NCI-H2107 (cell line): ENCODE data around the gene C2orf76.
"Not testable (repeated sequence)": the region's sequence is repeated elsewhere in the genome, so short reads cannot be mapped to it uniquely, and the experiment has no call there.

ENCODE experiments used
- DNase-seq: peaks from one replicate; lab custom pipeline; 2025; lab: John Stamatoyannopoulos, UW

The C2orf76 gene

DNA sequence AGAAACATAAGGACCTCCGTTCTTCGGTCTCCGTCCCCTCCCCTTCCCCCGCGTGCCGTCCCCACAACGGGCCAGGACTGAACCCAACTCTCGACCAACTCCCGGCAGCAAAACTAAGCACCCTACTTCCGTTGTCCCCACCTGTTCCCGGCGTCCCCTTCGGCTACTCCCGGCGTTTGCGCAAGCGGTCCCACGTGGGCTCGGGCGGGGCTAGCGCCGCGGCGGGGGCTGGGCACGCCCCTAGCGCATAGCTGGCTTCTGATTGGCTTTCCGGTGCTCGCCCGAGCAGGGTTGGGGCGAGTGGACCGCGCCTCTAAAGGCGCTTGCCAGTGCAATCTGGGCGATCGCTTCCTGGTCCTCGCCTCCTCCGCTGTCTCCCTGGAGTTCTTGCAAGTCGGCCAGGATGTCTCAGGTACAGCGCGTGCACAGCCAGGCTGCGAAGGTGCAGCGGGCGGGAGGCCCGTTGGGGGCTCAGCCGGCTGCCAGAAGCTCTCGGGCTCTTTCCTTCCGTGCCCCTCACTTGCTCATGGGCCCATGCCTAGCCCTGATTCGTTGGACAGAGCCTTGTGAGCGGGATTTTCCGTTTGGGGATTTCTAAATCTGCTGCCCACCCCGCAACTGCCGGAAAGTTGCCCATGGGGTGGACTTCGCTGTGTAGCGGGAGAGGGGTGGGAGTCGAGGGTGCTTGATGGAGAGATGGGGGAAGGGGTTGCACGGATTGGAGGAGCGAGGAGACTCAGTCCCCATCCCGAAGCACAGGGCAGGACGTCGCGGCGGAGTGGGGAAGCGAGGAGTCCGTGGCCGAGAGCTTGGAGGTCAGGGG is at the start of gene C2orf76, which contains the start of gene DBI:
TSS of gene C2orf76 (minus strand) at position 186 of the 823 bp plus-strand sequence. CDS start 26,875 bp downstream, outside the sequence.
TSS of gene DBI (plus strand) at position 329 of the 823 bp plus-strand sequence. CDS start at position 404, 75 bp downstream.
- DNase-seq: peak; percentile 81

DNA sequence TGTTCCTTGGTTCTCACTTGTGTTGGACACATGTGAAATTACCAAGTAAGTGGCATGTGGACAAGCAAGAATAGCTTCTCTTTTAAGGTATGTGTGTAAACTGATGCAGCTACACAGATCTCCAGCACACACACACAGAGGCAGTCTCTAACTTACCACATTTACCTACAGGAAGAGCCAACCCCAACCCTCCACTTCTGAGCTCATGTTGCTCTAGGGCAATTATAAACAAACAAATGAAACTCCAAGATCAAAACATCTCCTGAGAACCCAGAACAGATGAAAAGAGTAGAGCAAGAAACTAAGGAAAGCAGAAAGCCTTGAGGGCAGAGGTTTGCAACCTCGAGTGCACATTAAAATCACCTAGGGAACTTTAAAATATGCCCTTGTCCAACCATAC is 49.0 kb upstream of the C2orf76 start:
- DNase-seq: no peak

DNA sequence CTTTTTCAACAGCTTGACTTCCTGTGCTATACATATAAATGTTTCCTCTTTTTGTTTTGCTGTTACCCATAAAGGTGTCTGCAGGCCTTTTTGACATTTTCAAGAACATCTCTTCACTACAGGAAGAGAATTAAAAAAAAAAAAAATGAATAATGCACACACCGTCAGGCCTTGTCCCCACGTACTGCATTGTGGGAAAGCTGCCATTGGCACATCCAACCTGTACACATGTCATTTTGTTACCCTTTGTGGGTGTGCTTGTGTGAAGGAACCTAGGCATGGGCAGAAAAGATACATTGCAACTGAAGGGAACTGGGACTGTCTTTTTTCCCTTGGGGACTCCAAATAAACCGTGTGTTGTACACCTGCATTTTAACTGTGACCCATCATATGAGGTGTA is 48.3 kb upstream of the C2orf76 start:
- no peak for DNase-seq

- DNase-seq: no peak
Observed at GRCh38 chr2:119409506-119409905, 42.9 kb upstream of the C2orf76 start.

DNA sequence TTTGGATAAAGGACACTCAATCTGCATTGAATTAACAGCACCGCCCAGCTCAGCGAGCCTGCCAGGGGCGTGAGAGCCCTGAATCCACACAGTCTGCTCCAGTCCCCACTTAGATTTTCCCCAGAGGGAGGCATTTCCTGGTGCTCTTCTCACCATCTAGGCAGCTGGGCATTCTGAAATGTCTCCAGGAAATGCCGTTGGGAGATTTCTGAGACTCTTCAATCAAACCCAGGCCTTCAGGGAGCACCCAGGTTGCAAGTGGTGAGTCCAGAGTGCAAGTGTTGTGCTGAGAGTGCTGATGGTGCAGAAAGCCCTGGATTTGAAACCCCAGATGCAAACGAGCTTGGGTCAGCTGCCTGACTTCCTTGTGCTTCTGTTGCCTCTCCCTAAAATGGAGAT is 41.6 kb upstream of the C2orf76 start:
- DNase-seq: no peak

DNA sequence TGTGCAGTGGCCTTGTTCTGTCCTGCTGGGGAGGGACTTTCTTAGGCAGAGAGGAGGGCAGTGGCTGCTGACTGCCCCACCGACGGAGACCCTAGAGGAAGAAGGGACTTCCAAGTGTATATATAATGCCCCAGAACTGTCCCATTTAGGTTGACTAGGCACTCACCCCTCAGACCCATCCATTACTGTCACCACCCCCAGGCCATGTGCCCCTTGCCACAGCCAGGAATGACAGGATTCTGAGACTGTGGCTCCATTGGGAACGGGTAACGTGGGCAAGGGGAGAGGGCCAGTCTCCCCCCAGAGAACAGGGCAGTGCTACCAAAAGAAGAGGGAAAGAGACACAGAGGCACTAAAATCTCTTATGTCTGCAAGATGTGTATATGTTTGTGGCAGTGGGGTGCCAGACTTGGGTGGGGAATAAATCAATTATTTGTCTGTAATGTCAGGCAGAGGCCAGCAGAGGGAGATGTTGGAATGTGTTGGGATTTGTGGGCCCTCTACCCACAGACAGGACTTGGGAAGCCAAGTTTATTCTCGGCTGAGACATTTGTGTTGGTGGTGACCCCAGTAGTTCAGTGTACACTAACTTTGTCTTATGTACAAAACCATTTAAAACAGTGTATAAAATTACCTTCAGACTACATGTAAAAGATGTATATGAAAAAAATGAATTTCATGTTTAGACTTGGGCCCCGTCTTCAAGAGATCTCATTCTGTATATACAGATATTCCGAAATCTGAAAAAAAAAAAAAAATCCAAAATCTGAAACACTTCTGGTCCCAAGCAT is 41.0 kb upstream of the C2orf76 start:
- no peak for DNase-seq

GRCh38 chr2:119405151-119405550 is 38.5 kb upstream of the C2orf76 start:
- no peak for DNase-seq

GRCh38 chr2:119403618-119404017 is 37.0 kb upstream of the C2orf76 start:
- DNase-seq: not testable (repeated sequence)

DNA sequence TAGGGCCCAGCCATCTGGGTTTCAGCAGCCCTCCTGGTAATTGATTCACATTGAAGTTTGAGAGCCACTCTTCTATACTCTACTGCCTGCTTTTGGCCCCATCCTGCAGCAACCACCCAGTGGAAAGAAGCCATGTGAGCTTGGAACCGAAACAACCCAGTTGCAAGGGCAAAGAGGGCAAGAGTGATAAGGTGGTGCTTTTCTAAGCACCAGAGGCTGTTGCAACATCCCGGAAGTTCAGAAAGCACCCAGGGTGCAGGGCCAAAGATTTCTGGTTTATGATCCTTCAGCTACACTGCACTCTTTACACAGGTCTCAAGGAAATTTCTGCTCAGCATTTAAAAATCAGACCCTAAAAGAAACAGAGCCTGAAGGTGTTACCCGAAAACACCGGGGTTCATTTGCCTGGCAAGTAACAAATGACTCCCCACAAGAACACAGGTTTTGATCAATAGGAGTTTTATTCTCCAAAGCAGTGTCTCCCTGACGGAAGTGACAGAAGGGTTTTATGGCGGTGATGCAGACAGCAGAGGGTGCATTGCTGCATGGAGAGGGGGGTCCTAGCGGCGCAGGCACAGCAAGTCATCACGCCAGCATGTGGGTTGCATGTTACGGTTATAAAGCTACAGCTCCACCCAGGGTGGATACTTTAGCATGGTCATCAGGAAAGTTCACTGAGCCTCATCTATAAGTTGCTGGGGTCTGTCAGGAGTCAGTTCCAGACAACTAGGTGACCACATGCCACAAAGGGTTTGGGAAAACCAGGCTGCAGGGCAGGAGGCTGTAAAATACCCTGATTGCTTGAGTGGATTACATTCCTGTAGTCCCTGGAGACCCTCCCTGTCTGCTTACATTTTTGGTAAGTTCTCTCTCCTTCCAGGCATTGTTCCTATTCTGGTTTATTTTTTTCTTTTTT is 36.3 kb upstream of the C2orf76 start:
- DNase-seq: no peak

DNA sequence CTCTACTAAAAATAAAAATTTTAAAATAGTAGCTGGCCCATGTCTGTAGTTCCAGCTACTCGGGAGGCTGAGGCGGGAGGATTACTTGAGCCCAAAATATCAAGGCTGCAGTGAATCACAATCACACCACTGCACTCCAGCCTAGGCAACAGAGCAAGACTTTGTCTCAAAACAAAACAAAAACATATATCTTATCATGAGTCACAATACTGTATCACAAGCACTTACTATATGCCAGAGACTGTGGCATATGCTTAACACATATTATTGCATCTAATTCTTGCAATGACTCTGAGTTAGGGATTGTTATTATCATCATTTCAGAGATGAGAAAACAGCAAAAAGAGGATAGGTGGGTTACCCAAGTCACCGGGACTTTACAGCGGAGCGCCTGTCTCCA is 35.5 kb upstream of the C2orf76 start:
- no peak for DNase-seq

GRCh38 chr2:119397196-119397595 is 30.6 kb upstream of the C2orf76 start:
- DNase-seq: no peak

DNA sequence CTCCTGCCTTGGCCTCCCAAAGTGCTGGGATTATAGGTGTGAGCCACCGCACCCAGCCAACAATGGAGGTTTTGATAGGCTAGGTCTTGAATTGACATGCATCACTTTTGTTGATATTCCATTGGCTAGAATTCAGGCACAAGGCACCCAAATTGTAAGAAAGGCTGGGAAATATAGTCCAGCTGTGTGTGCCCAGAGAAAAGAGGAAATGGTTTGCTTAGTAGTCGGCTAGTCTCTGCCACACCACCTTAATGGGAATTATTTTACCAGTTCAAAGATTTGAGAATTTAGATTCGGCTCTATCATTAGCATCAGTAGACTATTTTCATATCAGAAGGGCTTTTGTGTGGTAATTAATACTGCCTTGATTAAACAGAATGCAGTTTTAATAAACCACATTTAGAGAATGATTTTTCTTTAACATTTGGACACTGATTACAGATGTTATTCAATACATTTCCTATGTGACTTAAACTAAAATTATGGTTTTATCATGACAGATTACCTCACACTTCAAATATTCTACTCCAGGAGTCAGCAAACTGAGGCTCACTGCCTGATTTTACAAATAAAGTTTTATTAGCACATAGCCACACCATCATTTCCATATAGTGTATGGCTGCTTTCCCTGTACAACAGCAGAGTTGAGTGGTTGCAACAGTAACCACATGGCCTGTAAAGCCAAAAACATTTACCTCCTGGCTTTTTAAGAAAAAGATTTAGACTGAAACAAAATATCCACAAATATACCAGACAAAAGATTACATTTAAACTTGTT is 27.5 kb upstream of the C2orf76 start:
- DNase-seq: no peak

DNA sequence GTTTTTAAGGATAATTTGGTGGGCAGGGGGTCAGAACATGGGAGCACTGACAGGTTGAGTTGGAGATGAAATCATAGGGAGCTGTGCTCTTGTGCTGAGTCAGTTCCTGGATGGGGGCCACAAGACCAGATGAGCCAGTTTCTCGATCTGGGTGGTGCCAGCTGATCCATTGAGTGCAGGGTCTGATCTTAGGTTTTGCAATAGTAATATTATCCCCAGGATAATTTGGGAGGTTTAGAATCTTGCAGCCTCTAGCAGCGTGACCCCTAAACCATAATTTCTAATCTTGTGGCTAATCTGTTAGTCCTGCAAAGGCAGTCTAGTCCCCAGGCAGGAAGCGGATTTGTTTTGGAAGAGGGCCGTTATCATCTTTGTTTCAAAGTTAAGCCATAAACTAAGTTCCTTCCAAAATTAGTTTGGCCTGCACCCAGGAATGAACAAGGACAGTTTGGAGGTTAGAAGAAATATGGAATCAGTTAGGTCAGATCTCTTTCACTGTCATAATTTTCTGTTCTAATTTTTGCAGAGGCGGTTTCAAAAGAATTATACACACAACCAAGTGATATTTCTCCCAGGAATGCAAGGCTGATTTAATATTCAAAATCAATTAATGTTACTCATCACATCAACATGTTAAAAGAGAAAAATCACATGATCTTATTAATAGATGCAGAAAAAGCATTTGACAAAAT is 23.1 kb upstream of the C2orf76 start:
- no peak for DNase-seq

GRCh38 chr2:119387381-119388129 is 20.9 kb upstream of the C2orf76 start:
- no peak for DNase-seq

GRCh38 chr2:119385466-119385865 is 18.8 kb upstream of the C2orf76 start:
- no peak for DNase-seq

DNA sequence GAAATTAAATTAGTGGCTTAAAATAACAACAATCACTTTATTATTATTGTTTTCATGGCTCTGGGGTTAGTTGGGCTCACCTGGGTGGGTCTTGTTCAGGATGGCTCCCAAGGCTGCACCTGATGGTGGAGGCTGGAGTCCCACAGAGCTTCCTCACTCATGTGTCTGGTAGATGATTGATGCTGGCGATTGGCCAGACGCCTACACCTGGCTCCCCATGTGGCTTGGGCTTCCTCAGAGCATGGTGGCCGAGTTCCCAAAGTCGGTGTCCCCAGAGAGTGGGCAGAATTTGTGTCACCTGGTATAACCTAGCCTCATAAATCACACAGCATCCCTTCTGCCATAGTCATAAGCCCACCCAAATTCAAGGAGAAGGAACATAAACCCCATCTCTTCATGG is 18.3 kb upstream of the C2orf76 start:
- no peak for DNase-seq

DNA sequence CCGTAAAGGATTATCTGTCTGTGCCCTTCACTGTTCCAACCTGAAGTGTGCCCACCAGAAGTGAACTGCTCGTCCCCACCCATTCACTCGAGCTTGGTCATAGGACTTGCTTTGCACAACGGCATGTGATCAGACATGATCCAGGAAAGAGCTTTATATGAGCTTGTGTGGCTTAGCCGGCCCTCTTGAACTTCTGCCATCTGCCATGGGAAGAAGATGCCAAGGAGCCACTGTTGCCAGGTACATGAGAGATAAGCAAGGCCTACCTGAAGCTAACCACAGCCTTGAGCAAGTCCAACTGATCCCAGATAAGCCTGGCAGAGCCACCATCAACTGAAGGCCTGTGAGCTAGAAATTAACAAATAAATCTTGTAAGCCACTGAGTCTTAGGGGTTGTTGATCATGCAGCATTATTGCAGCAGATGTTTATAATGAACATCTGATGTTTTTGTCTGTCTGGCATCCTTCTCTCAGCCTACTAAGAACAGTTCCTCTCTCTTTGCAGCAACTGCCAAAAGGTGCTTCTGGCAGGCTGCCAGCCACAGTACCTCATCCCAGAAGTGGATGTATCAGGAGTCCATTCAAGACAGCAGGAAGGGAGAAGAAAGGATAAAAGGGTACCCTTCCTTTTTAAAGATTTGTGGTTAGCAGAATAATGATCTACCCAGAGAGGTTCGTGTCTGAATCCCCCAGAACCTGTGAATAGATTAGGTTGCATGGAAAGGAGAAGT is 16.9 kb upstream of the C2orf76 start:
- DNase-seq: no peak

GRCh38 chr2:119378566-119378965 is 11.9 kb upstream of the C2orf76 start:
- no peak for DNase-seq

DNA sequence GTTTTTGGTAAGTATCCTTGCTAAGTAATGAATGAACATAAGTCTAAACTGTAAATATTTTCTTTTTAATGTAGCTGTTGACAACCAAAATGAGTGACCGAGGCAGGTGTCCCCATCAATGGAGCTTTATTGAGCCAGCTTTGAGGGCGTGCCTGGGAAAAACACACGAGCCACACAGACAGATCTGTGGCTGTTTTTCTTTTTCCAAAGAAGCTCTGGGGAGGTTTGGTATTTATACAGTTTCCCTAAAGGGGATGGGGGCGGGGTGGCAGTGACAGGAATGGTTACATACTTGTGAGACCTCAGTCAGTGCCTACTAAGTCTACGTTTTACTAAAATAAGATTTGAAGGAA is 11.3 kb upstream of the C2orf76 start:
- DNase-seq: no peak
